ENCODE data around the gene MAGEC3. TPM values are rescaled to one million over a fixed set of nuclear protein-coding genes. Genes with fewer than 3 reads are reported as not detected.

Gene MAGEC3
- polyA plus RNA-seq, 1 donor (not counting 4 experiments of a cell fraction or from before 2014, with no cell fraction given), result not detected

GRCh38 chrX:141917801-141918200, 79.7 kb downstream of the MAGEC3 start:
- Histone ChIP-seq H4K20me1 (ENCODE audit: control insufficient read depth, extremely low read depth, insufficient read depth, low read length) (no peaks in the 10 kb centered on the region), H3K27me3 (ENCODE audit: control insufficient read depth, extremely low read depth, insufficient read depth, low read length) (no peaks in the 10 kb centered on the region), H3K27ac (ENCODE audit: control insufficient read depth, insufficient read depth, low read length) (no peak overlapping the region), H3K9ac (ENCODE audit: control insufficient read depth, extremely low read depth, insufficient read depth, low read length) (no peak overlapping the region), H3K36me3 (ENCODE audit: control insufficient read depth in 2 of 2, extremely low read depth in 1 of 2, insufficient read depth in 2 of 2, low read length in 2 of 2) (no peaks in the 10 kb centered on the region), H3K4me1 (ENCODE audit: control insufficient read depth, extremely low read depth, insufficient read depth, low read length) (no peaks in the 10 kb centered on the region), H3K4me2 (ENCODE audit: control insufficient read depth, extremely low read depth, insufficient read depth, low read depth, low read length) (no peak overlapping the region), H3K9me1 (ENCODE audit: control insufficient read depth, extremely low read depth, insufficient read depth, low read length) (no peaks in the 10 kb centered on the region), H3K79me2 (ENCODE audit: control insufficient read depth, insufficient read depth, low read length) (no peaks in the 10 kb centered on the region), H2AFZ (ENCODE audit: control insufficient read depth, low read length) (no peak overlapping the region), H3K4me3 (ENCODE audit: control insufficient read depth in 2 of 3, extremely low read depth in 1 of 3, insufficient read depth in 2 of 3, low read depth in 1 of 3, low read length in 3 of 3) (no peak overlapping the region), H3K9me3 (ENCODE audit: control insufficient read depth, low read depth, low read length) (no peaks in the 10 kb centered on the region)
- DNase-seq (ENCODE audit: low read depth, low spot score) (no peak), FAIRE-seq (no peak)
- no peak for TF ChIP-seq EZH2 (IDR thresholded peaks at IDR 0.05; ENCODE audit: low read length)
- TF ChIP-seq, protein P1, sequence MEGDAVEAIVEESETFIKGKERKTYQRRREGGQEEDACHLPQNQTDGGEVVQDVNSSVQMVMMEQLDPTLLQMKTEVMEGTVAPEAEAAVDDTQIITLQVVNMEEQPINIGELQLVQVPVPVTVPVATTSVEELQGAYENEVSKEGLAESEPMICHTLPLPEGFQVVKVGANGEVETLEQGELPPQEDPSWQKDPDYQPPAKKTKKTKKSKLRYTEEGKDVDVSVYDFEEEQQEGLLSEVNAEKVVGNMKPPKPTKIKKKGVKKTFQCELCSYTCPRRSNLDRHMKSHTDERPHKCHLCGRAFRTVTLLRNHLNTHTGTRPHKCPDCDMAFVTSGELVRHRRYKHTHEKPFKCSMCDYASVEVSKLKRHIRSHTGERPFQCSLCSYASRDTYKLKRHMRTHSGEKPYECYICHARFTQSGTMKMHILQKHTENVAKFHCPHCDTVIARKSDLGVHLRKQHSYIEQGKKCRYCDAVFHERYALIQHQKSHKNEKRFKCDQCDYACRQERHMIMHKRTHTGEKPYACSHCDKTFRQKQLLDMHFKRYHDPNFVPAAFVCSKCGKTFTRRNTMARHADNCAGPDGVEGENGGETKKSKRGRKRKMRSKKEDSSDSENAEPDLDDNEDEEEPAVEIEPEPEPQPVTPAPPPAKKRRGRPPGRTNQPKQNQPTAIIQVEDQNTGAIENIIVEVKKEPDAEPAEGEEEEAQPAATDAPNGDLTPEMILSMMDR (optimal IDR thresholded peaks at IDR 0.05 in 1 of 3, IDR thresholded peaks at IDR 0.05 in 1 of 3, conservative IDR thresholded peaks at IDR 0.05 in 1 of 3; ENCODE audit: extremely low read depth in 1 of 3, insufficient read depth in 2 of 3, low read length in 3 of 3), result no peak
- dilution Hi-C loops (cut with MboI; ENCODE audit: extremely low pct_ligation_motif_present, low sequenced_read_pairs), result no loop called here

DNA sequence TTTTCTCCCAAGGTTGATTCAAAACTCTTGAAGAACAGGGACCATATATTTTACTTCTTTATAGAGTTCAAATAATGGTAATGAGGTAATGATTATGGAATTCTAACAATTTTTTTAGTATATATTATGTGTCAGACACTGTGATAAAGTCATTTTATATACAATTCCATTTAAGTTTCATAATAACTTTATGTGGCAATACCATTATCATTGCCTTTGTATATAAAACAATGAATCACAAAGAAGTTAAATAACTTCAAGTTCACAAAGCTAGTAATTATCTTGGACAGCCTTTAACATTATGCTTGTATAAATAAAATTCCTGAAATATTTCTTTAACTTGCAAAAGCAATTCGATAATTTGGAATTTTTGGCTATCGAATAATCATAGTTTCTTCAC, 86.2 kb downstream of the MAGEC3 start:
- FAIRE-seq, result no peak
- Histone ChIP-seq H3K4me2 (ENCODE audit: control insufficient read depth, extremely low read depth, insufficient read depth, low read depth, low read length) (no peak overlapping the region), H2AFZ (ENCODE audit: control insufficient read depth, low read length) (no peak overlapping the region), H3K9me3 (ENCODE audit: control insufficient read depth, low read depth, low read length) (no peaks in the 10 kb centered on the region), H3K27ac (ENCODE audit: control insufficient read depth, insufficient read depth, low read length) (no peak overlapping the region), H3K4me1 (ENCODE audit: control insufficient read depth, extremely low read depth, insufficient read depth, low read length) (no peaks in the 10 kb centered on the region), H3K36me3 (ENCODE audit: control insufficient read depth in 2 of 2, extremely low read depth in 1 of 2, insufficient read depth in 2 of 2, low read length in 2 of 2) (no peaks in the 10 kb centered on the region), H3K79me2 (ENCODE audit: control insufficient read depth, insufficient read depth, low read length) (no peaks in the 10 kb centered on the region), H3K4me3 (ENCODE audit: control insufficient read depth in 2 of 3, extremely low read depth in 1 of 3, insufficient read depth in 2 of 3, low read depth in 1 of 3, low read length in 3 of 3) (no peak overlapping the region), H3K9ac (ENCODE audit: control insufficient read depth, extremely low read depth, insufficient read depth, low read length) (no peak overlapping the region), H3K9me1 (ENCODE audit: control insufficient read depth, extremely low read depth, insufficient read depth, low read length) (no peaks in the 10 kb centered on the region), H3K27me3 (ENCODE audit: control insufficient read depth, extremely low read depth, insufficient read depth, low read length) (no peaks in the 10 kb centered on the region), H4K20me1 (ENCODE audit: control insufficient read depth, extremely low read depth, insufficient read depth, low read length) (no peaks in the 10 kb centered on the region)
- TF ChIP-seq, protein P1 (optimal IDR thresholded peaks at IDR 0.05 in 1 of 3, IDR thresholded peaks at IDR 0.05 in 1 of 3, conservative IDR thresholded peaks at IDR 0.05 in 1 of 3; ENCODE audit: extremely low read depth in 1 of 3, insufficient read depth in 2 of 3, low read length in 3 of 3), result no peak
- no peak for TF ChIP-seq EZH2 (IDR thresholded peaks at IDR 0.05; ENCODE audit: low read length)
- dilution Hi-C loops (cut with MboI; ENCODE audit: extremely low pct_ligation_motif_present, low sequenced_read_pairs), result no loop called here
- DNase-seq (ENCODE audit: low read depth, low spot score), result no peak

Data from keratinocyte (primary cell).